Measurements from ENCODE around the gene TEX2.
A peak's percentile ranks its signal among the peaks of the same experiment; 100 is the strongest.
"Not testable (repeated sequence)": the region's sequence is repeated elsewhere in the genome, so short reads cannot be mapped to it uniquely, and the experiment has no call there.

Gene TEX2

GRCh38 chr17:64217249-64217691, 45.8 kb downstream of the TEX2 start:
- no peaks in the 10 kb centered on the region for H3K27me3 ChIP-seq (ENCODE audit: control insufficient read depth in 1 of 2, insufficient read depth in 2 of 2, low read length in 2 of 2)
- no peaks in the 10 kb centered on the region for H3K9me3 ChIP-seq (ENCODE audit: low read length)
- no peak overlapping the region for H3K4me3 ChIP-seq (ENCODE audit: low read depth in 1 of 2, low read length in 2 of 2)
- H3K4me1 ChIP-seq (ENCODE audit: insufficient read depth, low read length) = peaks cover 34% of the 10 kb centered on the region
- peaks cover 9% of the 10 kb centered on the region for H3K36me3 ChIP-seq (ENCODE audit: insufficient read depth, low read length)
- no peak overlapping the region for H3K27ac ChIP-seq (ENCODE audit: low read depth, low read length)
- H3K9ac ChIP-seq (ENCODE audit: low read length) = no peak overlapping the region

DNA sequence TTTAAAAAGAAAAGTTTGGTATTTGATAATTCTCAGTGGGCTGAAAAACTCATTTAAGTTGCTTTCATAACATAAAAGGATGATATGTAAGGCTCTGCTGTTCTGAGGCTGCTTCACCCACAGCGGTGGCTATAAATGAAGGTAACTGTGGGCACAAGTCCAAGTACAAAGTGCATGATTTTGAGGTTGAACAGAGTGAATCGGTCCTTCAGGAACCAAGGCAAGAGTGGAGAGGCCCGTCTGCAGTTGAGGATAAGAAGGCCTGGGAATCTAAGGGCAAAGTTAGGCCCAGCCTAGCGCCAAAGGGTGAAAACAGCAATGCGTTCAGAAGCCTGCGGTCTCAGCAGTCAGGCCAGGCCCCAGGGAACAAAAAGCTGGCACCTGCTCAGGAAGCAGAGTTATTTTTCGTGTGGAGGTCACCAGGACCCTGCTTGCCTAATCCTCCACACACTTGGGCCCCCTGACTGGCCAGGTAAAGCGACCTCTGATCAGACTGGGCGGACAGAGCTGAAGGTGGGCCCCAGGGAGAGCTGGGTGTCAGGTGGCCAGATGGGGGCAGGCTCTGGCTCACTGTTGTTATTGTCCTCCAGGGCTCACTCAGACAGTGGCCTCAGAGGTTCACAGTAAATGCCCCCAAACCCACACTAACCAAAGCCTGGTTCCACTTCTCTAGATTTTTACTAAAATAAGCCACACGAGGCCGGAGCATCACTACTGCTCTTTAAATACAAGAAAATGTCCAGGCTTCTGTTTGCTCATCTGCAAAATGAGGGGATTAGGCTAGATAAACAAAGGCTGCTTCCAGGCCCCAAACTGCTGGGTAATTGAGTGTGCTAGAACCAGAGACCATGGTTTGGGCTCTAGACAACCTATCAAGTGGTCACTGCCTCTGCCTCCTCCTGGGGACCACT, 46.5 kb downstream of the TEX2 start:
- Histone ChIP-seq H3K4me1 (ENCODE audit: insufficient read depth, low read length) (peaks cover 38% of the 10 kb centered on the region), H3K9ac (ENCODE audit: low read length) (no peak overlapping the region)

GRCh38 chr17:64216000-64216337, 47.1 kb downstream of the TEX2 start:
- Histone ChIP-seq H3K4me1 (ENCODE audit: insufficient read depth, low read length) (peaks cover 38% of the 10 kb centered on the region), H3K27ac (ENCODE audit: low read depth, low read length) (no peak overlapping the region), H3K9ac (ENCODE audit: low read length) (peak overlapping the region; percentile 25), H3K9me3 (ENCODE audit: low read length) (no peaks in the 10 kb centered on the region), H3K4me3 (ENCODE audit: low read depth in 1 of 2, low read length in 2 of 2) (no peak overlapping the region), H3K27me3 (ENCODE audit: control insufficient read depth in 1 of 2, insufficient read depth in 2 of 2, low read length in 2 of 2) (no peaks in the 10 kb centered on the region), H3K36me3 (ENCODE audit: insufficient read depth, low read length) (peaks cover 9% of the 10 kb centered on the region)

More for the DNA sequence above, 46.5 kb downstream of the TEX2 start:
- no peaks in the 10 kb centered on the region for H3K27me3 ChIP-seq (ENCODE audit: control insufficient read depth in 1 of 2, insufficient read depth in 2 of 2, low read length in 2 of 2)
- H3K27ac ChIP-seq (ENCODE audit: low read depth, low read length) = no peak overlapping the region
- no peaks in the 10 kb centered on the region for H3K9me3 ChIP-seq (ENCODE audit: low read length)
- H3K36me3 ChIP-seq (ENCODE audit: insufficient read depth, low read length) = peaks cover 9% of the 10 kb centered on the region
- no peak overlapping the region for H3K4me3 ChIP-seq (ENCODE audit: low read depth in 1 of 2, low read length in 2 of 2)

- no peak overlapping the region for H3K9ac ChIP-seq (ENCODE audit: low read length)
- no peak overlapping the region for H3K27ac ChIP-seq (ENCODE audit: low read depth, low read length)
- H3K36me3 ChIP-seq (ENCODE audit: insufficient read depth, low read length) = peaks cover 9% of the 10 kb centered on the region
- H3K27me3 ChIP-seq (ENCODE audit: control insufficient read depth in 1 of 2, insufficient read depth in 2 of 2, low read length in 2 of 2) = no peaks in the 10 kb centered on the region
- H3K9me3 ChIP-seq (ENCODE audit: low read length) = no peaks in the 10 kb centered on the region
- H3K4me3 ChIP-seq (ENCODE audit: low read depth in 1 of 2, low read length in 2 of 2) = no peak overlapping the region
- peaks cover 41% of the 10 kb centered on the region for H3K4me1 ChIP-seq (ENCODE audit: insufficient read depth, low read length)
Observed at GRCh38 chr17:64214950-64215349, 48.1 kb downstream of the TEX2 start.

DNA sequence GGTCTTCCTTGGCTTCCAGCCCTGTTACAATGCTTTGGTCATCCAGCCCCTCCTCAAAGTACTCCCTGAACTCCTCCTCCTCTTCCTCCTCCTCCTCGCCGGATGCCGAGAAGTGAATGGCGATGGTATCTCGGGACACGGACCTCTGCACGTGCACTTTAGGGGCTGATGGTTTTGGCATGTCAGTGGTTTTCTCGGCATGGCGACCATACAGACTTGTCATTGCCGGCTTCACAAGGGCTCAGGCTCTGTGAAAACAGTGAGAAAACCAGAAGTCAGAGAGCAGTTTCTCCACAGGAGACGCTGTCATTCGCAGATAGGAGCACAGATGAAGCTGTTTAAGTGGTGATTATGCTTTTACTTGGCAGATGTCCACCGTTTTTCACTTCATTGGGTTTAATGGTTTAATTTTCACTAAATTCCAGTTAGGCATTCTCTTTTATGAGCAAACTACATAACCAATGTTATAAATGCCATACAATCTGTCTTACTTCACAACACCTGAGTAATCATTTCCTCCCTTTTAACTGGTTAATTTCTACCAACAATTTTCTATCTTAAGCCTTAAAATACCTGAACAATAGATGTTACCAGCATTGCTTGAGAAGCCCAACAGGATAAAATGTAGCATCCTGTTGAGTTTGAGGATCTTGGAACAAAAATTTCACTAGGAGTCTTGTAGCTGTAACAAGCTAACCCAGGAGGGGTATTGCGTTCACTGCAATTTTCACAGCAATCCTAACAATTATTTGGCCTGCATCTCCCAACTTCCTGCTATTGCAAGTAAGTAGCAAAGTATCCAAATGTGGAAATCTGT, 48.9 kb downstream of the TEX2 start:
- Histone ChIP-seq H3K27ac (ENCODE audit: low read depth, low read length) (no peak overlapping the region), H3K9me3 (ENCODE audit: low read length) (no peaks in the 10 kb centered on the region), H3K36me3 (ENCODE audit: insufficient read depth, low read length) (peaks cover 9% of the 10 kb centered on the region), H3K4me3 (ENCODE audit: low read depth in 1 of 2, low read length in 2 of 2) (no peak overlapping the region), H3K9ac (ENCODE audit: low read length) (no peak overlapping the region), H3K27me3 (ENCODE audit: control insufficient read depth in 1 of 2, insufficient read depth in 2 of 2, low read length in 2 of 2) (no peaks in the 10 kb centered on the region), H3K4me1 (ENCODE audit: insufficient read depth, low read length) (peaks cover 48% of the 10 kb centered on the region)

DNA sequence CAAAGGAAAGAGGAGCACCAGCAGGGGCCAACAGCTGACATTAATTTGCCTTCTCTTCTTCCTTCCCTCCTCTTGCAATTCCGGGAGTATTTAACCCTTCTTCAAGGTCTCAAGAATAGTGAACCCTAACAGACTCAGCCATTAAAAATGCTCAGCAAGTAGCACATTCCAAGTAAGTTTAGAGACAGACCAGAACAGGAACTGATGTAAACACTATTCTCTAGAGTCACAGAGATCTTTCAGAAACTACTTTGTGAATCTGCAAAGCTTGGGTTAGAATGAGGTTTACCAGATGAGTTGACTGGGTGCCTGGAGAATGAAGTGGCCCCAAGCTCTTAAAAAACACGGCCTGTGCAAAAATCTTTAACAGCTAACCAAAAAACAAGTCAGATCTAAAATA, 50.9 kb downstream of the TEX2 start:
- peaks cover 42% of the 10 kb centered on the region for H3K4me1 ChIP-seq (ENCODE audit: insufficient read depth, low read length)
- H3K27me3 ChIP-seq (ENCODE audit: control insufficient read depth in 1 of 2, insufficient read depth in 2 of 2, low read length in 2 of 2) = no peaks in the 10 kb centered on the region
- H3K9ac ChIP-seq (ENCODE audit: low read length) = no peak overlapping the region
- no peaks in the 10 kb centered on the region for H3K9me3 ChIP-seq (ENCODE audit: low read length)
- H3K4me3 ChIP-seq (ENCODE audit: low read depth in 1 of 2, low read length in 2 of 2) = no peak overlapping the region
- peaks cover 9% of the 10 kb centered on the region for H3K36me3 ChIP-seq (ENCODE audit: insufficient read depth, low read length)
- H3K27ac ChIP-seq (ENCODE audit: low read depth, low read length) = peak overlapping the region; percentile 69

- Histone ChIP-seq H3K27me3 (ENCODE audit: control insufficient read depth in 1 of 2, insufficient read depth in 2 of 2, low read length in 2 of 2) (no peaks in the 10 kb centered on the region), H3K9me3 (ENCODE audit: low read length) (no peaks in the 10 kb centered on the region), H3K27ac (ENCODE audit: low read depth, low read length) (no peak overlapping the region), H3K36me3 (ENCODE audit: insufficient read depth, low read length) (peaks cover 9% of the 10 kb centered on the region), H3K4me3 (ENCODE audit: low read depth in 1 of 2, low read length in 2 of 2) (no peak overlapping the region), H3K4me1 (ENCODE audit: insufficient read depth, low read length) (peaks cover 25% of the 10 kb centered on the region), H3K9ac (ENCODE audit: low read length) (no peak overlapping the region)
Observed at GRCh38 chr17:64209983-64210382, 53.1 kb downstream of the TEX2 start.

GRCh38 chr17:64209356-64209941, 53.6 kb downstream of the TEX2 start:
- Histone ChIP-seq H3K4me1 (ENCODE audit: insufficient read depth, low read length) (peaks cover 23% of the 10 kb centered on the region), H3K36me3 (ENCODE audit: insufficient read depth, low read length) (peaks cover 9% of the 10 kb centered on the region), H3K27ac (ENCODE audit: low read depth, low read length) (no peak overlapping the region), H3K9me3 (ENCODE audit: low read length) (no peaks in the 10 kb centered on the region), H3K4me3 (ENCODE audit: low read depth in 1 of 2, low read length in 2 of 2) (no peak overlapping the region), H3K9ac (ENCODE audit: low read length) (no peak overlapping the region), H3K27me3 (ENCODE audit: control insufficient read depth in 1 of 2, insufficient read depth in 2 of 2, low read length in 2 of 2) (no peaks in the 10 kb centered on the region)

- not testable (repeated sequence) for H3K27me3 ChIP-seq (ENCODE audit: control insufficient read depth in 1 of 2, insufficient read depth in 2 of 2, low read length in 2 of 2); H3K4me3 ChIP-seq (ENCODE audit: low read depth in 1 of 2, low read length in 2 of 2); H3K9me3 ChIP-seq (ENCODE audit: low read length); H3K27ac ChIP-seq (ENCODE audit: low read depth, low read length); H3K36me3 ChIP-seq (ENCODE audit: insufficient read depth, low read length); H3K9ac ChIP-seq (ENCODE audit: low read length)
- peaks cover 23% of the 10 kb centered on the region for H3K4me1 ChIP-seq (ENCODE audit: insufficient read depth, low read length)
Observed at GRCh38 chr17:64208656-64209055, 54.4 kb downstream of the TEX2 start.

- Histone ChIP-seq H3K27ac (ENCODE audit: low read depth, low read length) (no peak overlapping the region), H3K36me3 (ENCODE audit: insufficient read depth, low read length) (no peaks in the 10 kb centered on the region)
Observed at GRCh38 chr17:64205804-64206203, 57.3 kb downstream of the TEX2 start.

DNA sequence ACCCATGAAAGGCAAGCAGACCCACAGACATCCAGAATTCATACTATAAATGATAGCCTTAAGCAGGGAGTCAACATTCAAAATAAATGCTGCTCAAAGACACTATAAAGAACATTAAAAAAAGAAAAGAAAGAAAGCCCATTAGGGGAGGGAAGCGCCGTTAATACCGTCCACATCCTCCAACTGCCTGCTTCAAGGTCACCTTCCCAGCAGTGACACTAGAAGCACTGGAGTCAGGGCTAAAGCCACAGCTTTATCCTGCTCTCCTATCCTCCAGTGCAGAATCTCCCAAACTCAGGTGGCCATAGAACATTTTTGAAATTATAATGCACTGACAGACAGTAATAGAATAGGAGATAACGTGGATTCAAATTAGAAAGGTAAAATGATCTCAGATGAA, 59.4 kb downstream of the TEX2 start:
- Histone ChIP-seq H3K27me3 (ENCODE audit: control insufficient read depth in 1 of 2, insufficient read depth in 2 of 2, low read length in 2 of 2) (no peaks in the 10 kb centered on the region), H3K4me1 (ENCODE audit: insufficient read depth, low read length) (peaks cover 4% of the 10 kb centered on the region), H3K9ac (ENCODE audit: low read length) (no peak overlapping the region), H3K9me3 (ENCODE audit: low read length) (no peaks in the 10 kb centered on the region), H3K4me3 (ENCODE audit: low read depth in 1 of 2, low read length in 2 of 2) (no peak overlapping the region), H3K27ac (ENCODE audit: low read depth, low read length) (no peak overlapping the region), H3K36me3 (ENCODE audit: insufficient read depth, low read length) (no peaks in the 10 kb centered on the region)

More at GRCh38 chr17:64205804-64206203, 57.3 kb downstream of the TEX2 start:
- Histone ChIP-seq H3K4me1 (ENCODE audit: insufficient read depth, low read length) (peaks cover 15% of the 10 kb centered on the region), H3K27me3 (ENCODE audit: control insufficient read depth in 1 of 2, insufficient read depth in 2 of 2, low read length in 2 of 2) (no peaks in the 10 kb centered on the region), H3K9me3 (ENCODE audit: low read length) (no peaks in the 10 kb centered on the region), H3K4me3 (ENCODE audit: low read depth in 1 of 2, low read length in 2 of 2) (no peak overlapping the region), H3K9ac (ENCODE audit: low read length) (no peak overlapping the region)
